ENCODE results near the gene COX8A. TPM values are rescaled to one million over a fixed set of nuclear protein-coding genes. Genes with fewer than 3 reads are reported as not detected.
A peak's percentile ranks its signal among the peaks of the same experiment; 100 is the strongest.

Gene COX8A
- total RNA-seq, 1 donor from 2014 or later = 389 TPM

DNA sequence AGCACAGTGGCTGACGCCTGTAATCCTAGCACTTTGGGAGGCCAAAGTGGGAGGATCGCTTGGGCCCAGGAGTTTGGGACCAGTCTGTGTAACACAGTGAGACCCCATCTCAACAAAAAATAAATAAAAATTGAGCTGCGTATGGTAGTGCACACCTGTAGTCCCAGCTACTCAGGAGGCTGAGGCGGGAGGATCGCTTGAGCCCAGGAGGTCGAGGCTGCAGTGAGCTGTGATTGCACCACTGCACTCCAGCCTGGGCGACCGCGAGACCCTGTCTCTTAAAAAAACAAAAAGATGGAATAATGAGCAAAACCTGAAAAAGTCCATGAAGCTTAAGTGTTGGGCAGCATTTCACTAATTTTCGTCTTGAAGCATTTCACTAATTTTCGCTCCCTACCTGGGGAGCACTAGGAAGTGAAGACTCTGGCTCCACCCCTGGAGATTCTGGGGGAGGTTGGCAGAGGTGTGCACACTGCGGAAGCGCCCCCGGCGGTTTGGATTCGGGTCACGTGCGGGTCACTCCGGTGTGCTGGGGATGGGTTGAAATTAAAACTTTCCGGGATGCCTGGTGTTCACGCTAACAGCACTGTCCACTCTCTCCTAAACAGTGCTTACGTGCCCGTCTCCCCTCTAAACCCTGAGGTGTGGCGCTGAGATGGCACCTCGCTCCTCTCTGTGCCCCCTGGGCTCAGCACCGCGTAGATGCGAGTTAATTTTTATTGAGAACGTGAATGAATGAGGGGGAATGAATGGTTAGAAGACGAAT, 36.5 kb upstream of the COX8A start:
- Mint-ChIP-seq H3K9me3 (no peaks in the 10 kb centered on the region), H3K36me3 (ENCODE audit: low read depth) (no peaks in the 10 kb centered on the region), H3K4me3 (peak overlapping the region; percentile 89), H3K4me1 (peaks cover 42% of the 10 kb centered on the region), H3K27me3 (ENCODE audit: low read depth) (no peaks in the 10 kb centered on the region), H3K27ac (ENCODE audit: unreplicated experiment) (no peak overlapping the region)
- no peak for DNase-seq (ENCODE audit: low read depth, low spot score)
- TF ChIP-seq CTCF (conservative IDR thresholded peaks at IDR 0.05) = no peak

DNA sequence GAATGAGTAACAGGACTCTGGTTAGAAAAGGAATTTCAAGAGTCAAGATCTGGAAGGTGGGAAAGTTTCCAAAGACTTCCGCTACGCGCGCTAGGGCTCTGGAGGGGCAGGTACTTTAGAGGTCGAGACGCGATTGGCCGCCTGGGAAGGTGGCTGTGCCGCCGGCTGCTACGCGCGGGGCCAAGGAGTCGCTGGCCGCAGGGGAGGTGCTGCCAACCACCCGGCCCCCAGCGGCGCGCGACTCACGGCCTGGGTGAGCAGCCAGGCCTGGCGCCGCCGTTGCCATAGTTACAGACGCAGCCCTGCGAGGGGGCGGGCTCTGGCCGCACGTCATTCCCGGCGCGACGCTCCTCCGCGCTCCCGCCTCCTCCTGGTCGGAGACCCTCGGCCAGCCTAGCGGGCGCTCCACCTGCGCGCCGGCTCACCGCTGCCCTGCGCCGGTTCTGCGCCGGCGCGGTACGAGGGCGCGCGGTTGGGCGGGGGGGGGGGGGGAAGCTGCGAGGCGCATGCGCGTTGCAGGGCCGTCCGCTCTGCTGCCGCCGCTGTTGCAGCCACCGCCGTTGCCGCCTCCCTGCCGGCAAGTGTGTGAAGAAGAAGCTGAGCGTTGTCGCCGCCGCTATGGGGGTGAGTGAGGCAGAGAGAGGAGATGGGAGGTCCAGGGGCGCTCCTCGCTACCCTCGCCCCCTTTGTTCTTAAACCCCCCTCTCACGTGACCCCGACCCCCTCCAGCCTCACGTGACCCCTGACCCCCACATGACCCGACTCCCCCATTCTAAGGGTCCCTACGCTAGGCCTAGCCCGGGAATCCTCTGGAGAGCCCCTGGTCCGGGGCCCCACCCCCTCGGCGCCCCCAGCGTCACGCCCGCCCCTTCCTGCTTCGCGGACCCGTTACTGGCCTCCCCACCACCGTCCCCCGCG, 35.7 kb upstream of the COX8A start, which contains the start of gene NAA40:
Gene NAA40 (plus strand): TSS at position 524 of the 918 bp plus-strand sequence. CDS start 95 bp downstream, at position 619.
- H3K27me3 Mint-ChIP-seq (ENCODE audit: low read depth) = no peaks in the 10 kb centered on the region
- no peak for TF ChIP-seq CTCF (conservative IDR thresholded peaks at IDR 0.05)
- peak within 1 kb of the TSS; percentile 95 for H3K27ac Mint-ChIP-seq (ENCODE audit: unreplicated experiment)
- peaks cover 42% of the 10 kb centered on the region for H3K4me1 Mint-ChIP-seq
- peak; percentile 88 for DNase-seq (ENCODE audit: low read depth, low spot score)
- H3K9me3 Mint-ChIP-seq = no peaks in the 10 kb centered on the region
- no peaks in the 10 kb centered on the region for H3K36me3 Mint-ChIP-seq (ENCODE audit: low read depth)
- H3K4me3 Mint-ChIP-seq = peak within 1 kb of the TSS; percentile 89

DNA sequence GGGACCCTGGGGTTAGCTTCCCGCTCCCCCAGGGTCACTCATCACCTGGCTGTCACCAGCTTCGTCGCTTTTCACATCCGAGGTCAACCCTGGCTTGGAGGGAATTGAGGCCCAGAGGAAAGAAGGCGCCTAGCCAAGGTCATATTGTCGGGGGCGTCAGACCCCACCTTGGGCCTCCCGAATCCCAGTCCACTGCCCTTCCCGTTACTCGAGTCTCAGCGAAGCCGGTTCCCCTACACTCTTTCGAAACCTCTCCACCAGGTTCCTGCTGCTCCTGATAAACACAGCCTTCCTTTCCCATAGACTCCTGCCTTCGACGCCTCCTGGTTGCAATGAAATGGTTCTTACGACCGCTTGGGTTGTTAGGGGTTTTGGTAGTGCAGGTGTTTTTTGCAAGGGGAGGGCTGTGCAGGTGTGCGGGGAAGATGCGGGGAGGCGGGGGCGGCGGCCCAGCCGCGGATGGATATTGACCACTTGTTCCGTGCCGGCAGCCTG, 35.0 kb upstream of the COX8A start:
- DNase-seq (ENCODE audit: low read depth, low spot score) = no peak
- H3K9me3 Mint-ChIP-seq = no peaks in the 10 kb centered on the region
- no peak for TF ChIP-seq CTCF (conservative IDR thresholded peaks at IDR 0.05)
- no peaks in the 10 kb centered on the region for H3K36me3 Mint-ChIP-seq (ENCODE audit: low read depth)
- H3K4me1 Mint-ChIP-seq = peaks cover 47% of the 10 kb centered on the region
- no peaks in the 10 kb centered on the region for H3K27me3 Mint-ChIP-seq (ENCODE audit: low read depth)
- peak overlapping the region; percentile 89 for H3K4me3 Mint-ChIP-seq
- peak overlapping the region; percentile 88 for H3K27ac Mint-ChIP-seq (ENCODE audit: unreplicated experiment)

DNA sequence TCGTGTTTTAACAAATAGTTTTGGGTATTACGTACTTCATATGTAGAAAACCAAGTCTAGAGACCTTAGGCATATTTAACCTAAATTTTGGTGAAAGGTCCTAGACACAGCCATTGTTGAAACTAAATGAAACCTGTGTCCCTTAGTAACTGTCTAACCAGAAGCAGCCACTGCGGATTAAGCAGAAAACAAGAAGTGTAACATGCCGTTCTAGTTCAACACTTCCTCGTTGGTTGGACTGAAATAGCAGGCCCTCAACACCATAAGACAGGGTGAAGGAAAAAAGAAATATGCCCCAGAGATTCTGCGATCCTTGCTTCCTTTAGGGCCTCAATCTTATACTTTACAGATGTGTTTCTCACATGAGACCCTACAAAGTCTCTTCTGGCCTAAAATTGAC, 33.6 kb upstream of the COX8A start:
- H3K4me3 Mint-ChIP-seq = peak overlapping the region; percentile 89
- no peaks in the 10 kb centered on the region for H3K9me3 Mint-ChIP-seq
- peaks cover 44% of the 10 kb centered on the region for H3K4me1 Mint-ChIP-seq
- no peaks in the 10 kb centered on the region for H3K36me3 Mint-ChIP-seq (ENCODE audit: low read depth)
- no peak for TF ChIP-seq CTCF (conservative IDR thresholded peaks at IDR 0.05)
- no peak overlapping the region for H3K27ac Mint-ChIP-seq (ENCODE audit: unreplicated experiment)
- H3K27me3 Mint-ChIP-seq (ENCODE audit: low read depth) = no peaks in the 10 kb centered on the region
- DNase-seq (ENCODE audit: low read depth, low spot score) = no peak

- no peak for DNase-seq (ENCODE audit: low read depth, low spot score)
- TF ChIP-seq CTCF (conservative IDR thresholded peaks at IDR 0.05) = no peak
- H3K27me3 Mint-ChIP-seq (ENCODE audit: low read depth) = no peaks in the 10 kb centered on the region
- H3K9me3 Mint-ChIP-seq = no peaks in the 10 kb centered on the region
- no peak overlapping the region for H3K27ac Mint-ChIP-seq (ENCODE audit: unreplicated experiment)
- H3K4me1 Mint-ChIP-seq = peaks cover 41% of the 10 kb centered on the region
- H3K4me3 Mint-ChIP-seq = peak overlapping the region; percentile 89
- H3K36me3 Mint-ChIP-seq (ENCODE audit: low read depth) = no peaks in the 10 kb centered on the region
Observed at GRCh38 chr11:63941901-63942300, 32.5 kb upstream of the COX8A start.
